Activated CD8-positive, alpha-beta T cell treated with anti-CD3 and anti-CD28 coated beads for 36 hours (primary cell): ENCODE measurements around the gene ST6GALNAC3. TPM values are rescaled to one million over a fixed set of nuclear protein-coding genes. Genes with fewer than 3 reads are reported as not detected.

Source experiments
- ATAC-seq: fragments of 200-7000 bp; cut with Tn5 transposase; one replicate; pipeline ENCODE4 v1.10.0; 2021; ENCODE audit warnings: mild to moderate bottlenecking, moderate library complexity
- CTCF ChIA-PET: fragments of 350-600 bp; sonication (Branson Sonifier 250); formaldehyde crosslinking; loops from one replicate; lab custom pipeline; 2021; ENCODE audit warnings: antibody characterized with exemption; lab: Charles Lee
- POLR2A ChIA-PET: fragments of 350-600 bp; sonication (Branson Sonifier 250); formaldehyde crosslinking; loops from one replicate; lab custom pipeline; 2021; ENCODE audit warnings: antibody characterized with exemption; lab: Charles Lee
- DNase-seq: peaks from one replicate; pipeline ENCODE4 v3.0.0-alpha.2; 2020
- H3K27ac Mint-ChIP-seq: one replicate; pipeline ENCODE4 v1.8.0; 2021; ENCODE audit warnings: mild to moderate bottlenecking, mixed read lengths
- H3K27me3 Mint-ChIP-seq: one replicate; pipeline ENCODE4 v1.8.0; 2021; ENCODE audit warnings: mixed read lengths
- H3K36me3 Mint-ChIP-seq: one replicate; pipeline ENCODE4 v1.8.0; 2021; ENCODE audit warnings: low read depth, mixed read lengths
- H3K4me1 Mint-ChIP-seq: one replicate; pipeline ENCODE4 v1.8.0; 2021; ENCODE audit warnings: low read depth, mixed read lengths
- H3K4me3 Mint-ChIP-seq: one replicate; pipeline ENCODE4 v1.8.0; 2021; ENCODE audit warnings: mild to moderate bottlenecking, moderate library complexity, mixed read lengths
- H3K9me3 Mint-ChIP-seq: one replicate; pipeline ENCODE4 v1.8.0; 2021; ENCODE audit warnings: mixed read lengths
- intact Hi-C: fragments of 100-400 bp; cut with micrococcal nuclease; formaldehyde crosslinking; loops from one replicate; pipeline ENCODE4 v1.10.0; 2022
- total RNA-seq, 2 experiments: library from RNA; stranded (reverse); gene quantifications; one replicate each; pipeline ENCODE4 v1.2.3, GENCODE V29; 2021
- TF ChIP-seq, protein P1 (sequence below): fragments of 200-600 bp; IDR thresholded peaks from one replicate; pipeline ENCODE4 v1.8.0; 2022; ENCODE audit warnings: antibody characterized with exemption, mild to moderate bottlenecking

ST6GALNAC3 gene
- total RNA-seq, 2 experiments from 2014 or later = 2.7 to 2.9 TPM

DNA sequence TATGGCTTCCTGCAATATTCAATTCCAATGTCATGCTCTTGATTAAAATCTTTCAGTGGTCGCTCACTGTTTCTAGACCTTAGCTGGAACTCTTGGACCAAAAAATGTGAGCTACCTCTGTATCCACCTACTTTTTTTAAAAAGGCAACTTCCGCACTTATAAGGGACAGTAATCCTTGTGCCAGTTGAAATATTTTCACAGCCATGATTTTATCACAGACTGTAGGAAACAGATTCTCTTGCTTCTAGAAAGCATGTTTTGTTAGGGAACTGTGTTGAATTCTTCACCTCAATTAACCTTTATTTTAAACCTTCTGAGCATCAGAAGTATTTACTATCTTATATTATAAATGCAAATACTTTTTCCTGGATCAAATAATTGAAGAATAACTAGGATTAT lies 496.7 kb downstream of the ST6GALNAC3 start:
- ChIA-PET POLR2A (no interaction called here), CTCF (no interaction called here)
- H3K4me1 Mint-ChIP-seq = no peaks in the 10 kb centered on the region
- no peak overlapping the region for H3K27ac Mint-ChIP-seq
- ATAC-seq (no peak), DNase-seq (no peak)
- no peaks in the 10 kb centered on the region for H3K36me3 Mint-ChIP-seq
- H3K27me3 Mint-ChIP-seq = no peaks in the 10 kb centered on the region
- H3K4me3 Mint-ChIP-seq = no peak overlapping the region
- TF ChIP-seq, protein P1, sequence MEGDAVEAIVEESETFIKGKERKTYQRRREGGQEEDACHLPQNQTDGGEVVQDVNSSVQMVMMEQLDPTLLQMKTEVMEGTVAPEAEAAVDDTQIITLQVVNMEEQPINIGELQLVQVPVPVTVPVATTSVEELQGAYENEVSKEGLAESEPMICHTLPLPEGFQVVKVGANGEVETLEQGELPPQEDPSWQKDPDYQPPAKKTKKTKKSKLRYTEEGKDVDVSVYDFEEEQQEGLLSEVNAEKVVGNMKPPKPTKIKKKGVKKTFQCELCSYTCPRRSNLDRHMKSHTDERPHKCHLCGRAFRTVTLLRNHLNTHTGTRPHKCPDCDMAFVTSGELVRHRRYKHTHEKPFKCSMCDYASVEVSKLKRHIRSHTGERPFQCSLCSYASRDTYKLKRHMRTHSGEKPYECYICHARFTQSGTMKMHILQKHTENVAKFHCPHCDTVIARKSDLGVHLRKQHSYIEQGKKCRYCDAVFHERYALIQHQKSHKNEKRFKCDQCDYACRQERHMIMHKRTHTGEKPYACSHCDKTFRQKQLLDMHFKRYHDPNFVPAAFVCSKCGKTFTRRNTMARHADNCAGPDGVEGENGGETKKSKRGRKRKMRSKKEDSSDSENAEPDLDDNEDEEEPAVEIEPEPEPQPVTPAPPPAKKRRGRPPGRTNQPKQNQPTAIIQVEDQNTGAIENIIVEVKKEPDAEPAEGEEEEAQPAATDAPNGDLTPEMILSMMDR = no peak
- H3K9me3 Mint-ChIP-seq = no peaks in the 10 kb centered on the region
- intact Hi-C loops = no loop called here

DNA sequence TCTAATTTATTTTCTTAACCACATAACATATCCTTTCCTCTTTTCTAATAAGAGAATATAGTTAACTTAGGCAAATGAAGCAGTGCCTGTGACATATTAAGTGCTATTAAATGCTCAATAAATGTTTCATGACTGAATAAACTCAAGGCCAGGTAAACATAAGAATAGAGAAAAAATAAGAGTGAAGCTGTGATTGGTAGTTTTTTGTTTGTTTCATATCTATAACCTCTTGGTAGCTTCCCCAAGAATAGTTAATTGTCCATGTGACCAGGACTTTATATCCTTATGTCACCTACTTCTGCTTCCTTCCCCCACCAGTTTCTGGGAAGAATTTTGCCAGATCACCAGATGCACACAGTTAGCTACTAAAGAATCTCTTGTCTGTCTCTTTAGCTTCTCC lies 497.7 kb downstream of the ST6GALNAC3 start:
- TF ChIP-seq, protein P1 = no peak
- H3K36me3 Mint-ChIP-seq = no peaks in the 10 kb centered on the region
- DNase-seq (no peak), ATAC-seq (no peak)
- ChIA-PET CTCF (no interaction called here), POLR2A (no interaction called here)
- no peaks in the 10 kb centered on the region for H3K27me3 Mint-ChIP-seq
- H3K9me3 Mint-ChIP-seq = no peaks in the 10 kb centered on the region
- H3K27ac Mint-ChIP-seq = no peak overlapping the region
- H3K4me1 Mint-ChIP-seq = no peaks in the 10 kb centered on the region
- intact Hi-C loops = no loop called here
- H3K4me3 Mint-ChIP-seq = no peak overlapping the region

DNA sequence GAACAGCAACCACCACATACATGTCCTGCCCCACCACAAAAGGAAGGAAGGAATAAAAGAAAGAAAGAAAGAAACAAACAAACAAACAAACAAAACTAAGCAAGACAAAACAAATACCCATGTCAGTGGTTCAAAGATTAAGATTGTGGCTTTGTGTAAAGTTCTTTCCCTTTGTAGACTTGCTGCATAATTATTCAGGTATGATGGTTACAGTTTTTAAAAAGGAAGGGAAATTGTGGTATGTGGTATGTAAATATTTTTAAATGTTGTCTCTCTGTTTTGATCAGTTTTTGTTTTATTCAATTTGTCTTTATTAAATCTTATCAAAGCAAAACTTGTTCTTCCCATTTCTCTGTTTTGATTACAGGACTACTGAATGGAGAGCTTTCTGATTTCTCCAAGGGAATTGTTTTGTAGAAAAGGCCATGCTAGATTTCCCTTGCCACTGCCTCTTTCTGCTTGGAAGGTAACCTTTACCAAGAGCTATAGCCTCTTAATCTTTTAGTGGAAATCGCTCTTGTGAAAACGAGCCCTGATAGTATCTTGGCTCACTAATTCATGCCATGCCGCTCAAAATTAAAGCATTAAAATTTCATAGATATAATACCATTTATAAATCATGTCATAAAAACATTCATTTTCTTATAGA lies 502.5 kb downstream of the ST6GALNAC3 start:
- TF ChIP-seq, protein P1 = no peak
- DNase-seq = no peak
- Mint-ChIP-seq H3K27ac (no peak overlapping the region), H3K9me3 (no peaks in the 10 kb centered on the region), H3K27me3 (no peaks in the 10 kb centered on the region), H3K4me3 (no peak overlapping the region), H3K36me3 (no peaks in the 10 kb centered on the region), H3K4me1 (no peaks in the 10 kb centered on the region)
- CTCF ChIA-PET = no interaction called here
- POLR2A ChIA-PET = interaction anchor here (0.7 kb wide), 1 partner anchor 1092 kb away, joined by 3 read pairs; no protein-coding TSS in a partner anchor
- intact Hi-C loops = no loop called here
- no peak for ATAC-seq

DNA sequence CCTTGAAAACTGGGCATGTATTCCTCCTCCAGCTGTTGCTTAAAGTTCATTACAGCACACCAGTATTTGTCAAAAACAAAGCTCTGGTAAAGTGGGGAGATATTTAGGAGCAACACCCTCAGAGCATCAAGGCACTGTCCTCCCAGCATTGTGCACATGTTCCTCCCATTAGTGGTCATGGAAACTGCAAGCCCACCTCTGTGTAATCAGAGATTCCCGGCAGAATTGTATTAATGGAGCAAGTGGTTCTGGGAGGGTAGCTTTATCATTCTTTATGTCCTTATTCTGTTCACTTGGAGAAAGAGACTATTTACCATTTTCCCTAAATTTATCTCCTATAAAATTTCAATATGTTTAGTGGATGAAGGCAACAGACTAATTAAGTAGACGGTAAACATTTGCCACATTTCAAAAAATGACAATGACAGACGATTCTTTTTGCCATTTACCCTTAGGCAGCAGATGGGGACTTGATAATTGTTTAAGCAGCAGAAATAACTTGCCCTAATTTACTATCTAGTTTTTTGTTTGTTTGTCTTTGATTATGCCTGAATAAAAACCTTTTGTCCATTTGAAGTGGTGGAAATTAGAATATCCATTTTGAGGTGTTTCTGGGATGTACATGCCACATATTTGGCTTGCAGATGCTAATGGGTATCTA lies 503.1 kb downstream of the ST6GALNAC3 start:
- POLR2A ChIA-PET = interaction anchor here (0.7 kb wide), 1 partner anchor 1091 kb away, joined by 3 read pairs; no protein-coding TSS in a partner anchor
- TF ChIP-seq, protein P1 = no peak
- no peaks in the 10 kb centered on the region for H3K36me3 Mint-ChIP-seq
- H3K27ac Mint-ChIP-seq = no peak overlapping the region
- H3K4me1 Mint-ChIP-seq = no peaks in the 10 kb centered on the region
- DNase-seq (no peak), ATAC-seq (no peak)
- CTCF ChIA-PET = no interaction called here
- intact Hi-C loops = no loop called here
- no peaks in the 10 kb centered on the region for H3K9me3 Mint-ChIP-seq
- H3K4me3 Mint-ChIP-seq = no peak overlapping the region
- H3K27me3 Mint-ChIP-seq = no peaks in the 10 kb centered on the region

DNA sequence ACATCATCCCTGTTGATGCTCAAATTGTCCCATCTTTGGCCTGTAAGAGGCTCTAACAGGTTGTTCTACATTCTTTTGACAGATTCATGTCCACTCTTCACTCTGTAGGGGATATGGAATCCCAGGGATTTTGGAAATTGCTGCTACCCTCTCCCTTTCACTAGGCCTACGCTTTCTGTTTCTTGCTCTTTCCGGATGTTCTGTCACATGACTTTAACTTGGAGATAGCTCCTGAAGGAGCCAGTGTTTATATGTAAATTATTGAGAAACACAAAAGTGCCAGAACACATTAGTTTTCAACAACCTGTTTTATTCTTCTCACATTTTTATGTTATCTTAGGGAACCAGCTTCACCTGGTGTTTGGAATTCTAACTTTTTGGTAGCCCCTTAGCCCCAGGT lies 505.7 kb downstream of the ST6GALNAC3 start:
- TF ChIP-seq, protein P1 = no peak
- CTCF ChIA-PET = no interaction called here
- no peaks in the 10 kb centered on the region for H3K27me3 Mint-ChIP-seq
- ATAC-seq (no peak), DNase-seq (no peak)
- H3K36me3 Mint-ChIP-seq = no peaks in the 10 kb centered on the region
- intact Hi-C loops = no loop called here
- POLR2A ChIA-PET = no interaction called here
- H3K9me3 Mint-ChIP-seq = no peaks in the 10 kb centered on the region
- no peak overlapping the region for H3K27ac Mint-ChIP-seq
- no peak overlapping the region for H3K4me3 Mint-ChIP-seq
- H3K4me1 Mint-ChIP-seq = no peaks in the 10 kb centered on the region
